ENCODE data around the gene PPM1K.

GRCh38 chr4:88215351-88215750 is 69.0 kb downstream of the PPM1K start:
- TF ChIP-seq CTCF (IDR thresholded peaks at IDR 0.05; ENCODE audit: insufficient read depth, low read length, poor library complexity, severe bottlenecking) (no peak), EZH2phosphoT487 (conservative IDR thresholded peaks at IDR 0.05; ENCODE audit: low read length) (no peak)

Data from SU-DHL-6 (cell line).